GM19455 (cell line): Measurements from ENCODE around the gene ITGB6.

Experiments used
- ATAC-seq: cut with Tn5 transposase; IDR thresholded peaks from one replicate; pipeline ENCODE4 v1.9.1; 2021; ENCODE audit not compliant: unreplicated experiment

Gene ITGB6

GRCh38 chr2:160055726-160056108 is 144.4 kb downstream of the ITGB6 start:
- no peak for ATAC-seq

- ATAC-seq, result no peak
Observed at GRCh38 chr2:160054984-160055725, 144.9 kb downstream of the ITGB6 start.

GRCh38 chr2:160053946-160054345 is 146.1 kb downstream of the ITGB6 start:
- ATAC-seq, result no peak

DNA sequence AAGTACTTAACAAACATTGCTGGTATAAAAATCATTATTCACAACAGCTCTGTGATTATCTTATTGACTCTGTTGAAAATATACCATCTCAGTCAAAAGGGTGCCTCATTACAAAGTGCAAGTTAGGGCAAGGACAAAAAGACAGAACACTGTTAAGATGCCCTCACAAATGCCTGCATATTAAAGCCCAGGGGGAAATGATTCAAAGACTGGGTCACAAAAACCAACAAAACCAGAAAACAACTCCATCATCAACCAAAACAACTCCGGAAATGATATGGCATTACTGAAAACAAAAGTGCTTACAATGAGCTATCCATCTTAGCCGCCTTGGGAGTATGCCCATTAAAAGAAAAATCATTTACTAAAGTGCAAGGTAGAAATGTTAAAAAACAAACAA is 147.5 kb downstream of the ITGB6 start:
- no peak for ATAC-seq

DNA sequence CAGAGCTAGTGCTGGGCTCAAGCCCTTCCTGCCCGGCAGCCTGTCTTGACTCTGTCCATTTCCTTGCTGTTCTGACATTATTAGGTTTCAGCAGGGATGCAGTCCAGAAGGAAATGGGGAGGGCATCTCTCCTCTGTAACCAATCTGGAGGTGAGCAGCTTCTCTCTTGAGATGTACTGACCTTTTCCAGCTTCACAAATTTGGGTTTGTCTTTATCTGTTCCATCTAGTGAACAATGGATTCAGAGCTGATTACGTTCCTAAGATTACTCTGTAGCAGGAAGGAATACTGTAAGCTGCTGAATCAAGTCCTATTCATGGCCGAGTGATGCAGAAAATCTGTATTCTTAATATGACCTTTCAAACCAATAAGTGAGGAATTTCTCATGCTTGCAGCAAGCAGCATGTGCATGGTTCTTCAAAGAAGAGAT is 148.7 kb downstream of the ITGB6 start:
- no peak for ATAC-seq

GRCh38 chr2:160050147-160050546 is 149.9 kb downstream of the ITGB6 start:
- ATAC-seq, result no peak
